Measurements from ENCODE around the gene SOX4.

The SOX4 gene

DNA sequence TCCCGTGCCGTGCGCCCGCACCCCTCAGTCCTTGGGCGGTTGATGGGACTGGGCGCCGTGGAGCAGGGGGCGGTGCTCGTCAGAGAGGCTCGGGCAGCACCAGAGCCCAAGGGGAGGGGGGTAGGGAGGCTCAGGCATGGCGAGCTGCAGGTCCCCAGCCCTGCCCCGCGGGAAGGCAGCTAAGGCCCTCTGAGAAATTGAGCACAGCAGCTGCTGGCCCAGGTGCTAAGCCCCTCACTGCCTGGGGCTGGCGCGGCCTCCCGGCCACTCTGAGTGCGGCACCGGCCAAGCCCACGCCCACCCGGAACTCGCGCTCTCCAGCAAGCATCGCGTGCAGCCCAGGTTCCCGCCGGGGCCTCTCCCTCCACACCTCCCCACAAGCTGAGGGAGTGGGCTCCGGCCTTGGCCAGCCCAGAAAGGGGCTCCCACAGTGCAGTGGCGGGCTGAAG, 16.4 kb downstream of the SOX4 start:
- TF ChIP-seq CTCF (IDR thresholded peaks at IDR 0.05; ENCODE audit: borderline replicate concordance, control extremely low read depth, extremely low read depth, insufficient read depth, missing control alignments), result no peak
- in situ Hi-C loops (cut with MboI; ENCODE audit: low sequenced_read_pairs, unreplicated experiment), result no loop called here
- DNase-seq (ENCODE audit: low spot score), result no peak

- no peak for TF ChIP-seq CTCF (IDR thresholded peaks at IDR 0.05; ENCODE audit: borderline replicate concordance, control extremely low read depth, extremely low read depth, insufficient read depth, missing control alignments)
- in situ Hi-C loops (cut with MboI; ENCODE audit: low sequenced_read_pairs, unreplicated experiment), result no loop called here
- peak; percentile 54 for DNase-seq (ENCODE audit: low spot score)
Observed at GRCh38 chr6:21610341-21610740, 16.8 kb downstream of the SOX4 start.

- in situ Hi-C loops (cut with MboI; ENCODE audit: low sequenced_read_pairs, unreplicated experiment), result no loop called here
- no peak for TF ChIP-seq CTCF (IDR thresholded peaks at IDR 0.05; ENCODE audit: borderline replicate concordance, control extremely low read depth, extremely low read depth, insufficient read depth, missing control alignments)
- no peak for DNase-seq (ENCODE audit: low spot score)
Observed at GRCh38 chr6:21611485-21611884, 17.9 kb downstream of the SOX4 start.

- no peak for DNase-seq (ENCODE audit: low spot score)
- no peak for TF ChIP-seq CTCF (IDR thresholded peaks at IDR 0.05; ENCODE audit: borderline replicate concordance, control extremely low read depth, extremely low read depth, insufficient read depth, missing control alignments)
- in situ Hi-C loops (cut with MboI; ENCODE audit: low sequenced_read_pairs, unreplicated experiment), result no loop called here
Observed at GRCh38 chr6:21612067-21612745, 18.7 kb downstream of the SOX4 start.

DNA sequence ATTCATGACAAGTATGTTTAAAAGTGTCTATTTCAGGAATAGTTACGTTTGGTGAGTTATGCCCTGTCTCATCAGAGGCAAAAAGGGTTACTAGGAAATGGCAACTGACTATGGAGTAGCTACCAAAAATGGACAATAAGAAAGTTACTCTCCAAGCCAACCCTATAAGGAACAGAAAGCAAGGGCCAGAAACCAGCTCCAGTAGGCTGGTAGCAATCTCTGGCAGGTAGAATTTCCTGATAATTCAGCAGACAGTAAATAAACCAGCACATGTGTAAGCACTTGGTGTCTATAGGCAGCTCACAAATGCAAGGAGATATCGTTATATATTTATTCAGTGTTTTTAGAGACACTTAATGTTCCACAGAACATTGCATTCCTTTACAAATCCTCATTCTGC, 20.3 kb downstream of the SOX4 start:
- no peak for TF ChIP-seq CTCF (IDR thresholded peaks at IDR 0.05; ENCODE audit: borderline replicate concordance, control extremely low read depth, extremely low read depth, insufficient read depth, missing control alignments)
- in situ Hi-C loops (cut with MboI; ENCODE audit: low sequenced_read_pairs, unreplicated experiment), result no loop called here
- no peak for DNase-seq (ENCODE audit: low spot score)

- no peak for TF ChIP-seq CTCF (IDR thresholded peaks at IDR 0.05; ENCODE audit: borderline replicate concordance, control extremely low read depth, extremely low read depth, insufficient read depth, missing control alignments)
- in situ Hi-C loops (cut with MboI; ENCODE audit: low sequenced_read_pairs, unreplicated experiment), result no loop called here
- DNase-seq (ENCODE audit: low spot score), result no peak
Observed at GRCh38 chr6:21614226-21614625, 20.7 kb downstream of the SOX4 start.
